ENCODE results near the gene ASB8.

Gene ASB8

GRCh38 chr12:48192861-48193260 lies 35.5 kb upstream of the ASB8 start:
- Histone ChIP-seq H3K36me3 (ENCODE audit: control insufficient read depth, insufficient read depth, low read length) (no peaks in the 10 kb centered on the region), H3K4me1 (ENCODE audit: control insufficient read depth, insufficient read depth, low read length) (peaks cover 9% of the 10 kb centered on the region), H3K9ac (ENCODE audit: low read length) (no peak overlapping the region), H3K4me3 (ENCODE audit: low read length) (no peak overlapping the region), H3K9me3 (ENCODE audit: control insufficient read depth, low read length) (no peaks in the 10 kb centered on the region), H3K27me3 (ENCODE audit: control insufficient read depth, insufficient read depth, low read length) (no peaks in the 10 kb centered on the region)

DNA sequence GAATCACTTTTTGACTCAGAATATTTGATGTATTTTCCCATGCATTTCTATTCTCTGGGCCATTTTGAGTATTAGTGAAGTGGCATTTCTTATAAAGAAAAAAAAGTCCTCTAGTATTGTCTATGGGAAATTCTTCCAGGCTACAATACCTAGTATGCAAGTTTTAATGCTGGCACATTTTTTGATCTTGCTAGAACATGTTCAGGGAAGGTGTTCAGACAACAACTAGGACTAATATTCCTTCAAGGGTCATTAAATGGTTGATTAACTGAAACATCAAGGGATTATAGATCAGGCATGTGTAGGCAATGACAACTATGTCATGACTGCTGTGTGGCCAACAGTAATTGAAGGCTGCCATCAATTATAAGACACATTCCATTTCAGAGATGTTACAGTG lies 33.8 kb upstream of the ASB8 start:
- Histone ChIP-seq H3K36me3 (ENCODE audit: control insufficient read depth, insufficient read depth, low read length) (no peaks in the 10 kb centered on the region), H3K9ac (ENCODE audit: low read length) (no peak overlapping the region), H3K4me3 (ENCODE audit: low read length) (no peak overlapping the region), H3K9me3 (ENCODE audit: control insufficient read depth, low read length) (no peaks in the 10 kb centered on the region), H3K4me1 (ENCODE audit: control insufficient read depth, insufficient read depth, low read length) (no peaks in the 10 kb centered on the region), H3K27me3 (ENCODE audit: control insufficient read depth, insufficient read depth, low read length) (no peaks in the 10 kb centered on the region)

DNA sequence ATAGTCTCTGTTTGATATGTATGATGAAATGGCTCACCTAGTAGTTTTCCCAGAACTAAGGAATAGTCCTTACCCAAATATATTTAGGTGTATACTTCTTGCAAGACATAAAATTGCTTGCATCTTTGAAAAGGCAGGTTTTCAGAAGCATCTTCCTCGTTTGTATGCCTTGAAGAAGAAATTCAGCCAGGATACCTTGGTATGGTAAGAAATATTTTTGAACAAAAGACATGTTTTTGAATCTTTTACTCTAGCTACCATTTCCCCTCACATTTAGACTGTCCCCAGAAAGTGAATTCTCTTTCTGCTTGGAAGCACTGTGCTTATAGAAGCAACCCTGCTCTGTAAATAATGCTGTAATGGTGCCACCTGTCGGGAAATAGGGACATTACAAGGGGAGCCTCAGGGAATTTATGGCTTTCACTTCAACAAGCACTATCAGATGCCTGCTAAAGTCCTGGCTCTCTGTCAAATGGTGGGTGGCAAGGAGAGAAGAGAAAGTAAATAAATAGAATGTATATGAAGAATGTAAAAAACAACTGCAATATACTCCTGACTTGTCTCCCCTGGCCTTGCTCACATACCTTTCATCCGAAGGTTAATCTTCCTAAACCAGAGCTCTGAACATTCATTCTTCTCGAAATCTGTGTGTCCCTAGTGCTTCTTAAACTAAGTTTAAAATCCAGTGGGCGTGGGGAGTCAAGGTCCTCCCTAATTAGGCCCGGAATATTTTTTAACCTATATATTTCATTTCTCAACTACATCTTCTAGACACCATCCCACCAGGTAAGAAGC lies 32.2 kb upstream of the ASB8 start:
- H3K9me3 ChIP-seq (ENCODE audit: control insufficient read depth, low read length) = no peaks in the 10 kb centered on the region
- no peaks in the 10 kb centered on the region for H3K36me3 ChIP-seq (ENCODE audit: control insufficient read depth, insufficient read depth, low read length)
- no peak overlapping the region for H3K9ac ChIP-seq (ENCODE audit: low read length)
- H3K4me3 ChIP-seq (ENCODE audit: low read length) = no peak overlapping the region
- H3K4me1 ChIP-seq (ENCODE audit: control insufficient read depth, insufficient read depth, low read length) = no peaks in the 10 kb centered on the region
- H3K27me3 ChIP-seq (ENCODE audit: control insufficient read depth, insufficient read depth, low read length) = peaks cover 12% of the 10 kb centered on the region

DNA sequence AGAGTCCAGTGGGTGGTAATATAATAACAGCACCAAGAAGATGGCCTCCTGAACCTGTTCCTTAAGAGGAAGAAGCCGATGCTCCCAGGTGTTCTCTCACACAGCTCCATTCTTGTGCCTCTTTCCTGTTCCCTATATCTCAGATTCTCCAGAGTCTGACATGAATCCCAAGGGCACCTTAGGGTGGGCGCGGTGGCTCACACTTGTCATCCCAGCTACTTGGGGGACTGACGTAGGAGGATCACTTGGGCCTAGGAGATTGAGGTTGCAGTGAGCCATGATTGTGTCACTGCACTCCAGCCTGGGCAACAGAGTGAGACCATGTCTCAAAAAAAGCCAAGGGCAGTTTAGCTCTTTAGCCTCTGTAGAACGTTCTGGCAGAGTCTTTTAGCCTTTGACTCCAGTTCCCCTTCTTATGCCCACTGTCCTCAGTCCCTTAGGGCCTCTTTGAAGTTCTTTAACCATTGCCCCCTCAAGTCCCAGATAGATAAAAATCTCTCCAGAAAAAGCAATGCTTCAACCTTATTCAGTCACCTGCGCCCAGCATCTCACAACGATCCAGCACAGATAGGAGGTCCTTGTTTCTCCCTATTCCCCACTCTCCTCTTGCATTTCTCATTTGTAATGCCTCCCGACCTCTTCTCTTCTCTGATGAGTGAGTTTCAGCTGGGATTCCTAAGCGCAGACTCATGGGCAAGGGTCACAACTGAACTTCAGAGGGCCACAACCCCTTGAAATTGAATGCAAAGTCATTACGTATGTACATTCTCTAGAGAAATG lies 30.8 kb upstream of the ASB8 start:
- peaks cover 27% of the 10 kb centered on the region for H3K27me3 ChIP-seq (ENCODE audit: control insufficient read depth, insufficient read depth, low read length)
- no peaks in the 10 kb centered on the region for H3K9me3 ChIP-seq (ENCODE audit: control insufficient read depth, low read length)

GRCh38 chr12:48185181-48185919 lies 28.0 kb upstream of the ASB8 start:
- Histone ChIP-seq H3K4me1 (ENCODE audit: control insufficient read depth, insufficient read depth, low read length) (peaks cover 8% of the 10 kb centered on the region), H3K4me3 (ENCODE audit: low read length) (no peak overlapping the region), H3K36me3 (ENCODE audit: control insufficient read depth, insufficient read depth, low read length) (no peaks in the 10 kb centered on the region), H3K9me3 (ENCODE audit: control insufficient read depth, low read length) (no peaks in the 10 kb centered on the region), H3K9ac (ENCODE audit: low read length) (no peak overlapping the region), H3K27me3 (ENCODE audit: control insufficient read depth, insufficient read depth, low read length) (peaks cover 49% of the 10 kb centered on the region)

More for the DNA sequence above, 30.8 kb upstream of the ASB8 start:
- Histone ChIP-seq H3K9ac (ENCODE audit: low read length) (no peak overlapping the region), H3K4me1 (ENCODE audit: control insufficient read depth, insufficient read depth, low read length) (no peaks in the 10 kb centered on the region), H3K36me3 (ENCODE audit: control insufficient read depth, insufficient read depth, low read length) (no peaks in the 10 kb centered on the region), H3K4me3 (ENCODE audit: low read length) (no peak overlapping the region)

DNA sequence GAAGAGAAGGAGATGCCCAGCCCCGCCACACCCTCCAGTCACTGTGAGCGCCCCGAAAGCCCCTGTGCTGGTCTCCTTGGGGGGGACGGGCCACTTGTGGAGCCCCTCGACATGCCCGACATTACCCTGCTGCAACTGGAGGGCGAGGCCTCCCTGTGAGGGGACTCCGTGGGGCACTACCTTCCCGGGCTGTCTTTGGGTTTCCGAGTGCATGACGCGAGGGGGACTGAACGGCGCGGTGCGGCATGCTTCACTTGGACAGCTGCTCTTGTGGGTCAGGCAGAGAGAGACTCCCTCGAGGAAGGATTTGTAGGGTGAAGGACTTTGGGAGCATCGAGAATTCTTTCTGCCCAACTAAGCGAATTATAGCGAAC lies 27.2 kb upstream of the ASB8 start:
- H3K4me1 ChIP-seq (ENCODE audit: control insufficient read depth, insufficient read depth, low read length) = peaks cover 8% of the 10 kb centered on the region
- H3K9ac ChIP-seq (ENCODE audit: low read length) = no peak overlapping the region
- no peaks in the 10 kb centered on the region for H3K36me3 ChIP-seq (ENCODE audit: control insufficient read depth, insufficient read depth, low read length)
- no peaks in the 10 kb centered on the region for H3K9me3 ChIP-seq (ENCODE audit: control insufficient read depth, low read length)
- peaks cover 49% of the 10 kb centered on the region for H3K27me3 ChIP-seq (ENCODE audit: control insufficient read depth, insufficient read depth, low read length)
- no peak overlapping the region for H3K4me3 ChIP-seq (ENCODE audit: low read length)

DNA sequence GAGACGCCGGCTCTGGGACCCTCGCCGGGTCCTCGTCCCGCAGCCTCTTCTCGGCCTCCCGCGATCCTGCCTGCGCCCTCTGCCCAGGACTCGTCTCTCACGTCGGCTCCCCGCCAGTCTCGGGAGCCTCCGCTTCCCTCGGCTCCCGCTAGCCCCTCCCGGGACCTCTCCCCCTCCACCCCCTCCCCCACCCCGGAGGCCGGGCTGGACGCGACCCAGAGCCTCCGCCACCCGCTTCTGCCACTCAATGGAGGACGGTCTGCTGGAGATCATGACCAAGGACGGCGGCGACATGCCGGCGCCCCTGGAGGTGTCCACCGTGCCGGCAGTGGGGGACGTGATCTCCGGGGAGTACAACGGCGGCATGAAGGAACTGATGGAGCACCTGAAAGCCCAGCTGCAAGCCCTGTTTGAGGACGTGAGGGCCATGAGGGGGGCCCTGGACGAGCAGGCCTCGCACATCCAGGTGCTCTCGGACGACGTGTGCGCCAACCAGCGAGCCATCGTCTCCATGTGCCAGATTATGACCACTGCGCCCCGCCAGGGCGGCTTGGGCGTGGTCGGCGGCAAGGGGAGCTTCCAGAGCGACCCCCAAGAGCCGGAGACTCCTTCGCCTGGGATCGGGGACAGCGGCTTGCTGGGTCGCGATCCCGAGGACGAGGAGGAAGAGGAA lies 26.7 kb upstream of the ASB8 start:
- Histone ChIP-seq H3K4me1 (ENCODE audit: control insufficient read depth, insufficient read depth, low read length) (peaks cover 8% of the 10 kb centered on the region), H3K36me3 (ENCODE audit: control insufficient read depth, insufficient read depth, low read length) (no peaks in the 10 kb centered on the region), H3K9ac (ENCODE audit: low read length) (no peak overlapping the region), H3K9me3 (ENCODE audit: control insufficient read depth, low read length) (no peaks in the 10 kb centered on the region), H3K4me3 (ENCODE audit: low read length) (no peak overlapping the region), H3K27me3 (ENCODE audit: control insufficient read depth, insufficient read depth, low read length) (peaks cover 49% of the 10 kb centered on the region)

GRCh38 chr12:48183091-48183875 lies 26.0 kb upstream of the ASB8 start, which contains the start of gene CCDC184:
Gene CCDC184, plus strand, starts transcription at chr12:48183644. Its CDS starts 479 bp downstream, at chr12:48184123.
- peaks cover 8% of the 10 kb centered on the region for H3K4me1 ChIP-seq (ENCODE audit: control insufficient read depth, insufficient read depth, low read length)
- H3K9me3 ChIP-seq (ENCODE audit: control insufficient read depth, low read length) = no peaks in the 10 kb centered on the region
- H3K27me3 ChIP-seq (ENCODE audit: control insufficient read depth, insufficient read depth, low read length) = peaks cover 49% of the 10 kb centered on the region
- H3K36me3 ChIP-seq (ENCODE audit: control insufficient read depth, insufficient read depth, low read length) = no peaks in the 10 kb centered on the region
- H3K4me3 ChIP-seq (ENCODE audit: low read length) = peak within 1 kb of the TSS; percentile 47
- H3K9ac ChIP-seq (ENCODE audit: low read length) = peak within 1 kb of the TSS; percentile 54

GRCh38 chr12:48182631-48183030 lies 25.3 kb upstream of the ASB8 start:
- Histone ChIP-seq H3K9ac (ENCODE audit: low read length) (peak overlapping the region; percentile 54), H3K27me3 (ENCODE audit: control insufficient read depth, insufficient read depth, low read length) (peaks cover 49% of the 10 kb centered on the region), H3K36me3 (ENCODE audit: control insufficient read depth, insufficient read depth, low read length) (no peaks in the 10 kb centered on the region), H3K9me3 (ENCODE audit: control insufficient read depth, low read length) (no peaks in the 10 kb centered on the region), H3K4me3 (ENCODE audit: low read length) (peak overlapping the region; percentile 47), H3K4me1 (ENCODE audit: control insufficient read depth, insufficient read depth, low read length) (peaks cover 8% of the 10 kb centered on the region)

GRCh38 chr12:48180857-48181495 lies 23.7 kb upstream of the ASB8 start:
- no peaks in the 10 kb centered on the region for H3K9me3 ChIP-seq (ENCODE audit: control insufficient read depth, low read length)
- peaks cover 8% of the 10 kb centered on the region for H3K4me1 ChIP-seq (ENCODE audit: control insufficient read depth, insufficient read depth, low read length)
- H3K27me3 ChIP-seq (ENCODE audit: control insufficient read depth, insufficient read depth, low read length) = peaks cover 49% of the 10 kb centered on the region
- H3K9ac ChIP-seq (ENCODE audit: low read length) = no peak overlapping the region
- no peaks in the 10 kb centered on the region for H3K36me3 ChIP-seq (ENCODE audit: control insufficient read depth, insufficient read depth, low read length)
- no peak overlapping the region for H3K4me3 ChIP-seq (ENCODE audit: low read length)

GRCh38 chr12:48180424-48180823 lies 23.1 kb upstream of the ASB8 start:
- Histone ChIP-seq H3K27me3 (ENCODE audit: control insufficient read depth, insufficient read depth, low read length) (peaks cover 46% of the 10 kb centered on the region), H3K4me1 (ENCODE audit: control insufficient read depth, insufficient read depth, low read length) (peaks cover 8% of the 10 kb centered on the region), H3K36me3 (ENCODE audit: control insufficient read depth, insufficient read depth, low read length) (no peaks in the 10 kb centered on the region), H3K9me3 (ENCODE audit: control insufficient read depth, low read length) (no peaks in the 10 kb centered on the region), H3K9ac (ENCODE audit: low read length) (no peak overlapping the region), H3K4me3 (ENCODE audit: low read length) (no peak overlapping the region)
